Measurements from ENCODE around the gene MAD2L2. TPM values are rescaled to one million over a fixed set of nuclear protein-coding genes. Genes with fewer than 3 reads are reported as not detected.
A peak's percentile ranks its signal among the peaks of the same experiment; 100 is the strongest.

MAD2L2 gene
- total and polyA plus RNA-seq, 9 of the 15 experiments (the other 6 are each of a cell fraction or from before 2014, with no cell fraction given) = 12.4 to 286 (median 143) TPM

- no peak for TF ChIP-seq TEAD4 (IDR thresholded peaks at IDR 0.05; ENCODE audit: low read length)
- no peak for TF ChIP-seq TEAD4 (CRISPR knock-in tag; IDR thresholded peaks at IDR 0.05; ENCODE audit: borderline replicate concordance)
- peak in 1 of 3 experiments; percentile 3 for TF ChIP-seq YY1 (IDR thresholded peaks at IDR 0.05; ENCODE audit: borderline replicate concordance in 1 of 3, control insufficient read depth in 1 of 3, extremely low read depth in 1 of 3, insufficient read depth in 3 of 3, insufficient read length in 1 of 3, insufficient replicate concordance in 2 of 3, low read depth in 1 of 3, low read length in 2 of 3)
- peak; percentile 64; the same call in 1 of the 2 replicates for TF ChIP-seq RNF2 (IDR thresholded peaks at IDR 0.05)
- TF ChIP-seq TEAD2 (tag; IDR thresholded peaks at IDR 0.05) = no peak
- TF ChIP-seq THAP7 (CRISPR knock-in tag; IDR thresholded peaks at IDR 0.05) = no peak
- TF ChIP-seq GTF2E2 (tag; IDR thresholded peaks at IDR 0.05) = no peak
- no peak for TF ChIP-seq HDAC8 (tag; IDR thresholded peaks at IDR 0.05)
- TF ChIP-seq LARP7 (IDR thresholded peaks at IDR 0.05) = no peak; the same call in 1 of the 2 replicates
- TF ChIP-seq NFIX (CRISPR knock-in tag; IDR thresholded peaks at IDR 0.05; ENCODE audit: low read depth) = no peak
- TF ChIP-seq ZNF766 (CRISPR knock-in tag; conservative IDR thresholded peaks at IDR 0.05) = 0 out of 2 replicates have a peak, but pooled peaks have one; percentile 11
- TF ChIP-seq DMBX1 (CRISPR knock-in tag; IDR thresholded peaks at IDR 0.05; ENCODE audit: borderline replicate concordance) = peak; percentile 29; the same call in 1 of the 2 replicates
- peak; percentile 49 to 51; a peak in 1 of 4 replicates for TF ChIP-seq TEAD1 (CRISPR knock-in tag; IDR thresholded peaks at IDR 0.05)
- 0 out of 2 replicates have a peak, but pooled peaks have one; percentile 63 for TF ChIP-seq ZC3H4 (CRISPR knock-in tag; IDR thresholded peaks at IDR 0.05; ENCODE audit: borderline replicate concordance)
- TF ChIP-seq IFI16 (CRISPR knock-in tag; IDR thresholded peaks at IDR 0.05) = no peak
- no peak for TF ChIP-seq KLF13 (tag; IDR thresholded peaks at IDR 0.05; ENCODE audit: borderline replicate concordance, low read depth)
- TF ChIP-seq NCOA1 (IDR thresholded peaks at IDR 0.05; ENCODE audit: low read depth) = peak; percentile 18; the same call in 1 of the 2 replicates
- TF ChIP-seq RNF219 (CRISPR knock-in tag; IDR thresholded peaks at IDR 0.05) = no peak
- TF ChIP-seq HDAC2 (IDR thresholded peaks at IDR 0.05) = 0 out of 2 replicates have a peak, but pooled peaks have one; percentile 11
- 0 out of 2 replicates have a peak, but pooled peaks have one; percentile 33 for TF ChIP-seq ZNF583 (CRISPR knock-in tag; IDR thresholded peaks at IDR 0.05)
- TF ChIP-seq FOXP1 (CRISPR knock-in tag; IDR thresholded peaks at IDR 0.05) = no peak; the same call in 1 of the 2 replicates
- TF ChIP-seq PTTG1 (tag; IDR thresholded peaks at IDR 0.05; ENCODE audit: low read depth) = no peak
- no peak for TF ChIP-seq SMARCA4 (IDR thresholded peaks at IDR 0.05)
- TF ChIP-seq SIN3A (IDR thresholded peaks at IDR 0.05; ENCODE audit: borderline replicate concordance in 2 of 2, control insufficient read depth in 1 of 2, low read depth in 2 of 2, low read length in 2 of 2) = no peak
- no peak for TF ChIP-seq SNRNP70 (optimal IDR thresholded peaks at IDR 0.05; ENCODE audit: low read depth, low read length)
- no peak for TF ChIP-seq IRF2 (CRISPR knock-in tag; IDR thresholded peaks at IDR 0.05)
These were observed 48.8 kb upstream of the MAD2L2 start (continued) for GRCh38 chr1:11729498-11730428.
